ENCODE data around the gene MLLT10.

DNA sequence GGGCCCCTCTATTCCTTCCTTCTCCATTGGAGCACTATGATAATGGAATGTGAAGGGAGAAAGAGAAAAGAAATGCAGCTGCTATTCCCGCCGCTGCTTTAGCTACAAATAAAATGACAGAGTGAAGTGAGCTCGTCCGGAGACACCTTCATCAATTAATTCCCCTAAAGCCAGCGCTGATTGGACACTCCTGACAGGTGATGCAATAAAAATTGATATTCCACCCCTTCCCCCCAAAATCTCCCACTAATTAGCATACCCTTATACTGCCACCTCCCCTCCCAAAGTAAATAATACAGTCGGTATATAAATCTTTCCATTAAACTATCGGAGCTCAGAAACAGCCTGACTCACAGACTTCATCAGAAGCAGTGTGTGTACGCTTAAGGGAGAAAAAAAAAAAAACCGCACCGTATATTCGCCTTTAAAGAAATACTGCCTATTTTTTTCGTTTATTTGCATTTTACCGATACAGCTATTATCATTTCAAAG, 15.8 kb upstream of the MLLT10 start:
- TF ChIP-seq CREB1 (IDR thresholded peaks at IDR 0.05), result no peak
- TF ChIP-seq, protein P1, sequence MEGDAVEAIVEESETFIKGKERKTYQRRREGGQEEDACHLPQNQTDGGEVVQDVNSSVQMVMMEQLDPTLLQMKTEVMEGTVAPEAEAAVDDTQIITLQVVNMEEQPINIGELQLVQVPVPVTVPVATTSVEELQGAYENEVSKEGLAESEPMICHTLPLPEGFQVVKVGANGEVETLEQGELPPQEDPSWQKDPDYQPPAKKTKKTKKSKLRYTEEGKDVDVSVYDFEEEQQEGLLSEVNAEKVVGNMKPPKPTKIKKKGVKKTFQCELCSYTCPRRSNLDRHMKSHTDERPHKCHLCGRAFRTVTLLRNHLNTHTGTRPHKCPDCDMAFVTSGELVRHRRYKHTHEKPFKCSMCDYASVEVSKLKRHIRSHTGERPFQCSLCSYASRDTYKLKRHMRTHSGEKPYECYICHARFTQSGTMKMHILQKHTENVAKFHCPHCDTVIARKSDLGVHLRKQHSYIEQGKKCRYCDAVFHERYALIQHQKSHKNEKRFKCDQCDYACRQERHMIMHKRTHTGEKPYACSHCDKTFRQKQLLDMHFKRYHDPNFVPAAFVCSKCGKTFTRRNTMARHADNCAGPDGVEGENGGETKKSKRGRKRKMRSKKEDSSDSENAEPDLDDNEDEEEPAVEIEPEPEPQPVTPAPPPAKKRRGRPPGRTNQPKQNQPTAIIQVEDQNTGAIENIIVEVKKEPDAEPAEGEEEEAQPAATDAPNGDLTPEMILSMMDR (IDR thresholded peaks at IDR 0.05; ENCODE audit: control extremely low read depth in 1 of 3, insufficient read depth in 1 of 3, low read depth in 1 of 3, low read length in 3 of 3), result no peak
- no peak for TF ChIP-seq POLR2AphosphoS5 (IDR thresholded peaks at IDR 0.05; ENCODE audit: low read depth, low read length)
- no peak for TF ChIP-seq POLR2A (IDR thresholded peaks at IDR 0.05; ENCODE audit: control extremely low read depth in 1 of 2, low read depth in 2 of 2, low read length in 2 of 2)
- no peak for TF ChIP-seq YY1 (IDR thresholded peaks at IDR 0.05; ENCODE audit: low read depth, low read length)
- no peak for TF ChIP-seq EZH2 (IDR thresholded peaks at IDR 0.05; ENCODE audit: low read depth, low read length, severe bottlenecking)
- no peak for TF ChIP-seq SRF (IDR thresholded peaks at IDR 0.05; ENCODE audit: low read depth, low read length)
- TF ChIP-seq CBX5 (IDR thresholded peaks at IDR 0.05; ENCODE audit: low read depth, low read length), result no peak
- TF ChIP-seq JUN (IDR thresholded peaks at IDR 0.05; ENCODE audit: low read depth, low read length), result no peak
